ENCODE data around the gene CHRNA5.

The CHRNA5 gene

DNA sequence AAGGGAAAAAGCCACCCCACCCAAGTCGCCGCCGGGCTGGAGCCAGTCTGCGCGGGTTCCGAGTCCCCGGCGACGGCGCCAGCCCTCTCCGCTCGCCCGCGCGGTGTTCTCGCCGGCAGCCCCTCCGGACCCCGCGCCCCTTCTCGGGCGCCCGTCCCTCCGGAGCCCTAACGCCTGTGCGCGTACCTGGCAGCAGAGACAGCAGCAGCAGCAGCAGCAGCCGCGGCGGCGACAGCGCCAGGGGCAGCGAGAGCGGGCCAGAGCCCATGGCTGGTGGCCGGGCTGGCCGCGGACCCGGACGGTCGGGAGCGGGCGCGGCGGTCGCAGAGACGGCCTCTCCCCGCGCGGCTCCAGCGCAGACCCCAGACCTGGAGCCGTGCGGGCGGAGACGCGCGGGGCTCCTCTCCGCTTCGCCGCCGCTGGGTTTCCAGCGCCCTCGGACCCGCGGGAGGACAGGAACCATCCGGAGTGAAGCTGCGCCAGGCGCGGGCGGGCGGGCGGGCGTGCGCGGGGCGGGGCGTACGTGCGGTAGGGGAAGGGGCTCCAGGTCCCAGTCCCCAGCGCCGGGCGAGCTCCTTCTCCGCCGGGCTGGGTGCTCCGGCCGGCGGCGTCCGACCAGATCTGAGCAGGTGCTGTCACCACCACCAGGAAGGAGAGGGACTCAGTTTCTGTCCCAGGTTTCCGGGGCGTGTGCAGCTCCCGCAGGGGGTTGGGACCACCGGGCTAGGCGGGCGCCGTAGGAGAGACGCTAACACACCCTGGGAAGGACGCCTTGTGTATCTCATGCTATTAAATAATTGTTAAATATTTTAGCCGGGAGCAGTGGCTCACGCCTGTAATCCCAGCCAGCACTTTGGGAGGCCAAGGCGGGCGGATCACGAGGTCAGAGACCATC, 55.5 kb downstream of the CHRNA5 start, which contains the start of gene CHRNA3:
Gene CHRNA3 (minus strand): TSS at position 470 of the 895 bp plus-strand sequence. CDS start 202 bp downstream, at position 268.
- peak; percentile 78 for DNase-seq (ENCODE audit: low spot score)

DNA sequence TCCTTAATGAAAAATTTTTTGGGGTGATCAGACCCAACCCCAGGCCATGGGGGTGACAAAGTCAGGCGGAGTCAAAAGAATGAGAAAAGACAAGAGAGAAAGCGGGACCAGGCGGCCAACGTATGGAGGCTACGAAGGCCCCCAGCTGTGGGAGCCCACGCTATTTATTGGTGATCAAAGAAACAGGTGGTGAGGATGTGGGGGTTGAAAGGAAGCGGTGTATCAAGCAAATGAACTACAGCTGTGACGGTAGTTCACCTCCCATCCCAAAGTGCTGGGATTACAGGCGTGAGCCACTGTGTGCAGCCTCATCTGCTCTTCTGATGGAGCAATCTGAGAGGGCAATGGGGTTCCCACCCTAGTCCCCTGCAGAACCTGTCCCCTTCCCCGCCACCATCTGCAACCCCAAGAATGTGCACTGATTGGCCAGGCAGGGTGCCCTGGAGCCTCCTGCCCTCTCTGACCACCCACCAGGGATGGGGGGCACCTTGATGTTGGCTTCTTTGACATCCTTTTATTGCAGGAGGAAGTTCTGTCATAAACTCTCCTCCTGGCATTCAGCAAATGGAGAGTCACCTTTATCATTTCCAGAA, 56.6 kb downstream of the CHRNA5 start:
- no peak for DNase-seq (ENCODE audit: low spot score)

DNA sequence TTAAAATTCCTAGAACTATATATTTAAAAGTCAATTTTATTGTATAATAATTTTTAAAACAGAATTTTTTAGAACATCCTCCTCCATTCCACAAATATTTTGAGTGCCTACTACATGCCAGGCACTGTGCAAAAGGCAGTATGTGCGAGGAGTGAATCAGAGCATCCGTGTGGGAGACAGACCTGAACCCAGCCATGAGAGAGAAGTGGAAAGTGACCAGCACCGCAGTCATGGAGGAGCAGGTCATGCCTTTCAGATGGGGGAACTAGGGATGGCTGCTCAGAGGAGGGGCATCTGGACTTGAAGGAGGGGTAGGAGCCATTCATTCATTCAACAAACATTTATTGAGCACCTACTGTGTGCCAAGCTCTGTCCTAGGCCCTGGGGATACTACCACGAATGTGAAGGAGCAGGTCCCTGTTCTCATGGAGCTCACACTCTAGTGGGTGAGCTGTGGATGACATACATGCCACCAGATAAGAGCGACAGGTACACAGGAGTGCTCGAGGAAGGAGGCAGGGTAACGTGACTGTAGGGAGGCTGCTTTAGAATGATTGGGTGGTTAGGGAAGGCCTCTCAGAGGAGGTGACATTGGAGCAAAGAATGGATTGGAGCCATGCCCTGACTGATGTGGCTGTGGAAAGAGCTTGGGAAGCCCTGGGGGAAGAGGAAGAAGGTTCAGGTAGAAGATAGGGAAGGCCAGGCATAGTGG, 58.6 kb downstream of the CHRNA5 start:
- DNase-seq (ENCODE audit: low spot score) = no peak

DNA sequence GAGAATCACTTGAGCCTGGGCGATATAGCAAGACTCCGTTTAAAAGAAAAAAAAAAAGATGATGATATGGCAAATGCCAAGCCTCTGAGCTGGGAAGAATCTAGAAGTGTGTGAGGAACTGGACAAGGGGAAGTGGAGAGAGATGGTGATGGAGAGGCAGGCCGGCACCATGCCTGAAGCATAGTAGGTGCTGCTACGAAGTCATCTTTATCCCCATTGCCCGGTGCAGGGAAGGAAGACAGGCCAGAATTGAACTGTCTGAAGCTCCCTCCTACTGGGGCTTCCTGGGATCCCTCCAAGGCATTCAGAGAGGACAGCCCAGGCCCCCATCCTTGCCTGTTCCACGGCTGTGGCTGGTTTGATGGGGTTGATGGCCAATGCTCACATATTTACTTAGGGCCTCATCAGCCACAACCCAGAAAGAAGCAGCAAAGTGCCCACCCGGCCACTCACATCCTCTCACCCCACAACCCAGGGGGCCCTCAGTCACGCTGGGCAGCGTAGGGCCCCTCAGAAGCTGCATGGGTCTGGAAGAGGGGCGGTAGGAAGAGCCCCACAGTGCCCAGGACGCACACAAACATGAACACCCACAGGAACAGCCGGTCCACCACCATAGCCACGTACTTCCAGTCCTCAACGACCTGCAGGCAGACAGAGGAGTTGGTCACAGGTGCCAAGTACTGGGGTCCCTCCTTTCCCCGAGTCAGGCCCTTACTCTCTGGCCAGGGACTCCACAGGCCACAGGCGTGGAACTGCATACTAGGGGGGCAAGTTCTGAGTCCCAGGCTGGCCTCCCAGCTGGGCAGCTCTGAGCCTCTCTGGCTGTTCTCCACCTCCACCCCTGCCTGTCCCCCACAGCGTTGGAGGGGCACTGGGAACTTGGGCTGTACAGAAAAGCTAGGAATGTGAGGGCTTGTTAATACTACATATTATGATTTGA, 59.6 kb downstream of the CHRNA5 start:
- no peak for DNase-seq (ENCODE audit: low spot score)

DNA sequence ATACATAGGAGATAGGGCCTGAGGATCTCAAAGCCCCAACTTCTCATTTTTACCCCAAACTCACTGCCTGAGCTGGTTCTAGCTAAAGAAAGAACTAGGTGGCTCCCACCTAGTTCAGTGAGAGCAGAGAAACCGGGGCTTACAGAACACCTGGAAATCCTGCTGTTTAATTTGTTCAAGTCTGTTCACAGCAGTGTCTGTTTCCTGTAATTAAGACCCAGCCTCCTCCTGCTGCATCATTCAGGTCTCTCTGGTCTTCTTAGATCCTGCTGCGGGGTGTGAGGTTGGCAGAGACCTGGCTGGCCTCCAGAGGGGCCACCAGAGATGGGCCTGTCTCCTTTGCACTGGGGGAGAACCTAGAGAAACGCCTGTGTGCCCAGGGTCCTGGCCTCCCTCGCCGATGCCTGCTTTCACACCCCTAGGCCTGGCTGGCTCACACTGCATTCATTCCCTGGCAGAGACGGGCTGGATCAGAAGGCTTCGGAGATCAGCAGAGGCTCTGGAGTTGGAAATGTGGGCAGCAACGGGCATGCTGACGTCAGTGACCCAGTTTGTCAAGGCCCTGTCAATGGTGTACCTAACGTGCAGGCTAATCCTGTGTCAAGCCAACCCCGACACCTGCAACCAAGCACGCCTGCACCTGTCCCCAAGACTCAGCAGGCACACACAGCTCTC, 60.4 kb downstream of the CHRNA5 start:
- DNase-seq (ENCODE audit: low spot score) = no peak

DNA sequence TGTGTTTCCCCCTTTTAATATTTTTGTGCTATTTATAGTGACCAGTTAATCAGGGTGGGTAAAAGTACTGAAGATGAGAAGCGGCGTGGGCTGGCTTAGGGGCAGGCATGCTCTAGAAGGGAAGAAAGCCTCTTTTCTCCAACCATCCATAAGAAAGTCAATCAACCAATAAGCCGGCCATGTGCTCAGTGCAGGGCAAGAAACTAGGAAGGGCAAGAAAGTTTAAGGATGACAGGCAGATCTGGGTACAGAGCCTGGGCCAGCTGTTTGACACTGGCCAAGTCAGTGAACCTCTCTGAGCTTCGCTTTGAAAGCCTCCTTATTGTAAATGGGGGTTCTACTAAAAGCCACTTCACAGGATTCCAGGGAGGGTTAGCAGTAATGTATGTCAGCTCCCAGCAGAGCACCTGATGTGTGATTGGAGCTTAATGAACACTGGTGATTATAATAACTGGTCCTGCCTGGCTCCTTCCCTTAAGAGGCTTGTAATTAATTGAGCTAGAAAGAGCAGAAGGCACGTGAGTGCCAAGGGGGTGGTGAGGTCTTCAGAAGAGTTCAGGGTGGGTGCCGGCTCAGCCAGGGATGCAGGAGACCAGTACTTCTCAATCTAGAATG, 61.2 kb downstream of the CHRNA5 start:
- no peak for DNase-seq (ENCODE audit: low spot score)

DNA sequence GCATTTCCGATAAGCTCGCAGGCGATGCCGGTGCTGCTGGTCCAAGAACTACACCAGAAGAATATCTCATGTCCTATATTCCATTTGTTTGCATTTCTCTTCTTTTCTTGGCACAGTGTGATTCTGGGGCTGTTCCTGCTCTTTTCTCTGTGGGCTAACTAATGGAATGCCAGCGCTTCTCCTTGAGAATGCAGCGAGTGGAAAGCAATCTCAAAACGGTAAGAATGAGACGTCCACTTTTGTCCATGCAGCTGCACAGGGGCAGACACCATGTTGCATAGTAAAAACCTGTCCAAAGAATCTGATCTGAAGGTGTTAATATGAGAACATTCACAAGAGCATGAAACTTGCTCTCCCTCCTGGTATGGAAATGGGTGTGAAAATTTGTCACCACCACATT, 62.0 kb downstream of the CHRNA5 start:
- no peak for DNase-seq (ENCODE audit: low spot score)

DNA sequence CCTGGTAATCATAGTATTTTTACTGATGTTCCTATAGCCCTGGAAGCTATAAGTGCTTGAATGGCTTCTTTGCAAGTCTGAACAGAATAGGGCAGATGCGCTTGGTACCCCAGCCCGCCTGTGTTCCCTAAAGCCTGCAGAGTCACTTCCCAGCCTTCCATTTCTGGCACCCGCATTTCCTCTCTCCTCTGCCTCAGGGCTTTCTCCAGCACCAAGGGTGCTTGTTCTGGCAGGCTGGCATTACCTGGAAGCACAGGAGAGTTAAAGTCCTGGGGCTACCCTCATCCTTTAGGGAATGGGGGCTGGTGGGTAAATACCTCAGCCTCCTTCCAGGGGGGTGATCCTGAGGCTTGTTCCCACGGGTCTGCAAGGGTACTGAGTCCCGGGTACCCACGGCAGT, 62.9 kb downstream of the CHRNA5 start:
- no peak for DNase-seq (ENCODE audit: low spot score)

DNA sequence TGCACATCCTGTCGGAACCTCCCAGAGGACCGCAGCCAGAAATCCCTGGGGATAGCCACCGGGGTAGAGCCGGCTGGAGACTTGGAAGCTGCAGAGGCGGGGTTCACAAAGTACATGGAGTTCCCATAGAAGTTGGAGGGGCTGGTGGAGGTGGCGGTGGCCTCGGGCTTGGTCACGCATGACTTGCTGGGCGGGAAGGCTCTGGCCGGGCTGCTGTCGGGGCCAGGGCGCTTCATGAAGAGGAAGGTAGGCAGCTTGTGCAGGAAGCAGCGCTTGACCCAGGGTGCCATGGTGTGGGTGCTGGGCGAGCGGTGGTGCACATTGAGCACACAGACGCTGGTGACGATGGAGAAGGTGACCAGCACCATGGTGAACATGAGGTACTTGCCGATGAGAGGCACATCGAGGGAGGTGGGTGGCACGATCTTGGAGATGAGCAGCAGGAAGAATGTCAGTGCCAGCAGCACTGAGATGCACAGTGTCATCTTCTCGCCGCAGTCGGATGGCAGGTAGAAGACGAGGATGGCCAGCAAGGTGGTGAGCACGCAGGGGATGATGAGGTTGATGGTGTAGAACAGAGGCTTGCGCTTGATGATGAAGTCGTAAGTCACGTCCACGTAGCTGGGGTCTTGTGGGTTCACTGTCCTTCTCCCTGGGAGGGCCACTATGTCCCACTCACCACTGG, 63.9 kb downstream of the CHRNA5 start:
- no peak for DNase-seq (ENCODE audit: low spot score)

DNA sequence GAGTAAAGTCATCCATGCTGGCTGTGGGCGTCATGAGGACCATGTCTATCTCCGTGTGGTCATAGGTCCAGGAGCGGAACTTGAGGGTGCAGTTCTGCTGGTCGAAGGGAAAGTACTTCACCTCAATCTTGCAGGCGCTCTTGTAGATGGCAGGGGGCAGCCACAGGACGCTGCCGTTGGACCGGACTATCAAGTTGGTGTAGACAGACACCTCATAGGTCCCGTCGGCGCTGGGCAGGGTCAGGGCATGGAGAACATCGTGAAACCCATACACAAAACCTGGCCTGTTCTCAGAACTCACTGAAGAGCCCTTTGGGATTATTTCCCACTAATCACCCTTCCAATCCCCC, 64.4 kb downstream of the CHRNA5 start:
- DNase-seq (ENCODE audit: low spot score) = no peak

DNA sequence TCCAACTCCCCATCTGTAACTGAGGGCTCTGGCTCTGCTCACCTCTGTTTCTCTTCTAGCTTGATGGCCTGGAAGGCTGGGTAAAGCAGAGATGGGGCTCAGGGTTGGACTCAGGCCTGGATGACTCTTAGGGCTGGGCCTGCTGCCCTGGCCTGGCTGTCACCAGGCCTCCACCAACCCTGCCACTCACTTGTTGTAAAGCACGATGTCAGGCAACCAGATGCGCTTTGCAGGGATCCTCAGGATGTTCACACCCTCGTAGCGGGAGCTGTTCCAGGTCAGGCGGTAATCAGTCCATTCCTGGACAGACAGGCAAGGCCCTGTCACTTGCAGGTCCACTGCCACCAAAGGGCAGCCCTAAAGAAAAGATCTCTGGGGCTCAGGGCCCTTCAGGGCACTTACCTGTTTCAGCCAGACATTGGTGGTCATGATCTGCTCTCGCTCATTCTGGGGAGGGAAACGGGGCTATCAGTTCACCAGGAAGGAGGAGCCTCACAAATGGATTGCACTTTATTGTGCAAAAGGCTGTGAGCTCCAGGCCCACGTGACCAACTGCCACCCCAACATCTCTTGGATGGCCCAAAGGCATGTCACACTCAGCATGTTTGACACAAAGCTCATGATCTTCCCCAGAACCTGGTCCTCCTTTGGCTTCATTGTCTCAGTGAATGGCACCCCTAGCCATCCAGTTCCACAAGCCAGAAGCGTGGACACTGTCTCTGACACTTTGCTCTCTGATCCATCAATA, 65.7 kb downstream of the CHRNA5 start:
- DNase-seq (ENCODE audit: low spot score) = no peak

DNA sequence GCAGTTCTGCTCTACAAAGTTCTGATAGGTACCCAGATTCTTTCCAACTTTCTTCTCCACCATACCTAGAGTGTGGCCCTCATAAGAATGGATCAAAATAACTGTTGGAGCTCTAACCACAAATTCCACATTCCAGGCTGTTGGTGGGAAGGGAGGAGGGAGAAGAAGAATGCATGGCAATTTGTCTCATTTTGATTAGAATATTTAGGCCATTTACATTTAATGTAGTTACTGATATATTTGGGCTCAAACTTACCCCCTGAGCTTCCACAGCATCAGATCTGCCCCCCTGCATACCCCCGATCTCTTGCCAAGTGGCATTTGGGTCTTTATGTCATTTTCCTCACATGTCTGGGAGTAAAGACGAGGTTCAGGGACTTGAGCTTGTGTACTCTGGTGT, 68.0 kb downstream of the CHRNA5 start:
- DNase-seq (ENCODE audit: low spot score) = no peak

DNA sequence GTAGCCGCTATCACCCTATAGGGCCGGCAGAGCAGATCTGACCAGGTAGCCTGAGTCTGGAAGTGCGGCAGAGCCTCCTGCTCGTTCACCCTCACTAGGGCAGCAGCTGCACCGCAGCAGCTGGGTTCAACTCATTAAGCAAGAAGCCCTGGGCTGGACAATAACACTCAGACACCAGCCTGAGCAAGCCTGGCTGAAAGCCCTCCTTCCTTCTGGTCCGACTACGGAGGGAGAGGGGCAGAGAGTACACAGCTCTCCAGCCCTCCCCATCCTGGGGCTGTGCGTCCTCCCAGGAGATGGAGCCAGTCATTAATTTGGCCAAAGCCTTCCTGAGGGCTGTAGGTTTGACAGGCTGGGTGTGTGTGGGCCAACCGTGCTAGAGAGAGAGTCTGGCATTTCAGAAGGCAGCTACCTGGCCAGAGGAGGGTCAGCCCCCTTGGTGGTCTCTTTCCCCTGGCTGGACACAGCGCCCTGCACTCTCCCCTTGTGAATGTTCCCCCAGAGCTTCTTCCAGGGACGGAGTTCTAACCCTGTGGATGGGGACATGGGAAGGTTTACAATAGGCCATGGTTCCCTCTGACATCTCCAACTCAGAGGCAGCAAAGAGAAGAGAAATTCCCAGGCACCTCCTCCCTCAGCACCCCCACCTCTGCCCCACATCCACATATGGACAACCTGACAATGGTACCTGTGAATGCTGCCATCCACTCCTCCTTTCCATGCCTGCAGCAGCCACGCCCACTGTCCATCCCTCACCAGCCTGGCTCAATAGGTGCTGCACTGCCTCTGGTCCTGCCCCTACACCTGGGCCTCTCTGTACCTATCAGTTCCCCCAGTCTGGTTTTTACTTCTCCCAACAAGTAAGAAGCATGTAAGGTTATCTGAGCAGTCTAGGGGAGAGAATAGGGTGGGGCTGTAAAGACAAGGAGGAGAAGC, 69.2 kb downstream of the CHRNA5 start:
- no peak for DNase-seq (ENCODE audit: low spot score)

DNA sequence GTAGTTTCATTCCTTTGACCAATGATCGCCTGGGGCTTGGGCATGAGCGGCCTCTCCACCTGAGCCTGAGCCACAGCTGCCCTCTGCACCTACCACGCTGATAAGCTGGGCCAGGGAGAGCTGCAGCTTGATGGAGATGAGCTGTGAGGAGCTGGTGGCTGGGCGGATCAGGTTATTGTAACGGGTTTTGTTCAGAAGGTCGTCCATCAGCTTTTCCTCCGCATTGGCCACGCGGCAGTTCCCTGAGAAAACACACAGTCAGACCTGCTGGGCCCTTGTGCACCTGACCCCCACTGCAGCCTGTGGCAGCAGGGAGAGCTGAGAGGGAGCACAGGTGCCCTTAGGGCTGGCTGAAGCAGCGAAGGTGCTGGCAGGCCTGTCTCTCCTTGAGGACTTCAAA, 70.0 kb downstream of the CHRNA5 start:
- no peak for DNase-seq (ENCODE audit: low spot score)

DNA sequence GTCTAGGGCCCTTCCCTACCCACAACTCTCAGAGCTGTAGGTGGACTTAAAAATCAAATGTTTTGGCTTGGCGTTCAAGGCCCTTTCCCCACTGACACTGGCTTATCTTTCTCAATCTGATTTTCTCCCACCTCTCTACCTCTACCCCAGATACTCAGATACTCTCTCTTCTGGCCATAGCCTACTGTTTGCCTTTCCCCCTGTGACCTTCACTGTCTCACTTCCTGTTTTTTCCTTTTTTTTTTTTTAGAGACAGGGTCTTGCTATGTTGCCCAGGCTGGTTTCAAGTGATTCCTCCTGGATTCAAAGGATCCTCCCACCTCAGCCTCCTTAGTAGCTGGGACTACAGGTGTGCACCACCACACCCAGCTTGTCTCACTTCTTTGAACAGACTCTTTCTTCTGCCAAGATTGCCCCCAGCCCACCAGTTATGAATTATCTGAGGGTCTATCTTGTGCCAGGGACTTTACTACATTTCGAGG, 71.1 kb downstream of the CHRNA5 start:
- no peak for DNase-seq (ENCODE audit: low spot score)

DNA sequence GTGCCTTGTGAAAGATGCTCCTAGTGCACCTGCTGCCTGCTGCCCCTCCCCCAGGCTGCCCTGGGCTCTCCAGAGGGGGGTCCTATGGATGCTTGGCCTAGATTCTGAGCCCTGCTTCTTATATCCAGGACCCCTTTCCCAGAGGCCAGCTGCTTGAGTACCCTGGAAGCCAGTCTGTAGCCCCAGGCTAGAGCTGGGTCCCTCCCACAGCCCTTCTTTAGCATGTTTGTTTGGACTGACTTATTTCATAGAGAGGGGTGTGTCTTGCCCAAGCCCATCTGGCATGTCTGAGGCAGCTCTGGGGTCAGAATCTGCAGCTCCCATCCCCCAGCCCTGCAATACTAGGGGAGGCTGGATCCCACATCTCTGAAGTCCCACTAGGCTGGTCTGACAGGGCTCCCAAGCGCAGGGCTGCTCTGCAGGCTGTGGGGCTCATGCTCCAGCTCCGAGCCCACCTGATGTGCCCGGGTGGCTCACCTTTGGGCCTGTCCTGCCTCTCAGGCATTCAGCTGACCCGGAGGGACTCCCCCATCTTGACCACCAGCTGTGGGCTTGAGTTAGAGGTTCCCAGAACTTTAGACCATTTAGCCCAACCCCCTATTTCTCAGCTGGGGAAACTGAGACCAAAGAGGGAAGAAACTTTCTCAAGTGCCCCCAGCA, 72.6 kb downstream of the CHRNA5 start:
- no peak for DNase-seq (ENCODE audit: low spot score)

DNA sequence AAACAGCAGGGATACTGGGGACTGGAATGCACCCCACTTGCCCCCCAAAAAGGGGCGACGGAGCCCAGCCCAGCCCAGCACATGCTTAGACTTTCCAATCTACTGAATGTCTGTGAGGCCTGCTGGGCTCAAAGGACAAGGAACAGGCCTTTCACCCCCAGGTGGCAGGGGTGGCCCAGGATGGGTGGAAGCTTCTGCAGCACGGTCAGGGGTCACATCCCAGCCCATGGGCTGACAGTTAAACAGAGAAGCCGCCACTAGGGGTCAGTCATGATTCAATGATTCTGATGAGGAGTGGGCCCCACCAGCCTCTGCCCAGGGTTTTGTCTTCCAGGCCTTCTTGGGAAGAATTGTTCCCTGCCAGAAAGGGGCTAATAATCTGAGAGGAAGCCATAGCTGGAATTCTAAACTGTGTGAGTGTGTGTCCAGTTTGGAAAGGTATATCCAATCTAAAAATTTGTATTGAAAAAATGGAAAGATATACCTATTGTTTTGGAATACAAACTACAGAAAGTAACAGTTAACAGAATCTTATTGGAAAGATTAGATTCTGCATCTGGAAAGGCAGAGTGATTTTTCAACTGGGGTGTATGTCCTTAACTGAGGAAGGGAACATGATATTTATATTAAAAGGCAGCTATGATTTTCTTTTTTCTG, 73.5 kb downstream of the CHRNA5 start:
- peak; percentile 90 for DNase-seq (ENCODE audit: low spot score)
